ENCODE data around the gene ACLY.
"Not testable (repeated sequence)": the region's sequence is repeated elsewhere in the genome, so short reads cannot be mapped to it uniquely, and the experiment has no call there.

The ACLY gene

DNA sequence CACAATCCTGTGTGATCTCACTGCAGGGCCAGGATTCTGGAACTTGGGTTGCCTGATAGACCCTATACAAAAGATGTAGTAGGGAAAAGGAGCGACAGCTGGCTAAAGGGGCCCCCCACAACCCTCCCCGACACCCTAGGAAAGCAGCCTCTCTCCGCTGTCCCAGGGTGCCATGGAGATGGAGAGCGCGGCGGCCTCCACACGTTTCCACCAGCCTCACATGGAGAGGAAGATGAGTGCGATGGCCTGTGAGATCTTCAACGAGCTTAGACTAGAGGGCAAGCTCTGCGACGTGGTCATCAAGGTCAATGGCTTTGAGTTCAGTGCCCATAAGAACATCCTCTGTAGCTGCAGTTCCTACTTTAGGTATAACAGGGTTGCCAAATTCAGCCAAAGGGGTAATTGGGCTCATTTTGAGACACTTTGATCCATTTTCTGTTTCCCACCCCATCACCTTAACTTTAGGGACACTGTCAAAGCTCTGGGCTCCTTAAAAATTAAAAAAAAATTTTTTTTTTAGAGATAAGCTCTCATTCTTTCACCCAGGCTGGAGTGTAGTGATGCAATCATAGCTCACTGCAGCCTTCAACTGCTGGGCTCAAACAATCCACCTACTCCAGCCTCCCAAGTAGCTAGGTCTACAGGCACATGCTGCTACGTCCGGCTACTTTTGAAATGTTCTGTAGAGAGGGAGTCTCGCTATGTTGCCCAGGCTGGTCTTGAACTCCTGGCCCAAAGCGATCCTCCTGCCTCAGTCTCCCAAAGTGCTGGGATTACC is 80.8 kb downstream of the ACLY start, which contains the start of gene KLHL10:
TSS of gene KLHL10 (plus strand) at position 65 of the 778 bp plus-strand sequence. CDS start at position 173, 108 bp downstream.
- DNase-seq (ENCODE audit: extremely low read depth in 1 of 2, low read depth in 1 of 2) = no peak

DNA sequence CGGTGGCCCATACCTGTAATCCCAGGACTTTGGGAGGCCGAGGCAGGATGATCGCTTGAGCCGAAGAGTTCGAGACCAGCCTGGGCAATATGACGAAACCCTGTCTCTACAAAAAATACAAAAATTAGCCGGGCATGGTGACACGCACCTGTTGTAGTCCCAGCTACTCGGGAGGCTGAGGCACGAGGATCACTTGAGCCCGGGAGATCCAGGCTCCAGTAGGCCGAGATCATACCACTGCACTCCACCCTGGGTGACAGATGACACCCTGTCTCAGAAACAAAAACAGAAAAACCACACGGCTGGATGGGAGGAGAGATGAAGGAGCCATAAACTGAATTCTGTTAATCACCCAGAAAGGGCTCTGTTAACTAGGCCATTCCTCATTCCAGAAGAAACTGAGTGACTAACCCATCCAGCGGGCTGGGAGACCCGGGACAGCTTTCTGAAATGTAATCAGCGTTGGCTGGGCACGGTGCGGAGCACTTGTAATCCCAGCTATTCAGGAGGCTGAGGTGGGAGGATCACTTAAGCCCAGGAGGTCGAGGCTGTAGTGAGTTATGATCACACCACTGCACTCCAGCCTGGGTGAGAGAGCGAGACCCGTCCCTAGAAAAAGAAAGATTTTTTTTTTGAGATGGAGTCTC is 82.1 kb downstream of the ACLY start:
- no peak for DNase-seq (ENCODE audit: extremely low read depth in 1 of 2, low read depth in 1 of 2)

DNA sequence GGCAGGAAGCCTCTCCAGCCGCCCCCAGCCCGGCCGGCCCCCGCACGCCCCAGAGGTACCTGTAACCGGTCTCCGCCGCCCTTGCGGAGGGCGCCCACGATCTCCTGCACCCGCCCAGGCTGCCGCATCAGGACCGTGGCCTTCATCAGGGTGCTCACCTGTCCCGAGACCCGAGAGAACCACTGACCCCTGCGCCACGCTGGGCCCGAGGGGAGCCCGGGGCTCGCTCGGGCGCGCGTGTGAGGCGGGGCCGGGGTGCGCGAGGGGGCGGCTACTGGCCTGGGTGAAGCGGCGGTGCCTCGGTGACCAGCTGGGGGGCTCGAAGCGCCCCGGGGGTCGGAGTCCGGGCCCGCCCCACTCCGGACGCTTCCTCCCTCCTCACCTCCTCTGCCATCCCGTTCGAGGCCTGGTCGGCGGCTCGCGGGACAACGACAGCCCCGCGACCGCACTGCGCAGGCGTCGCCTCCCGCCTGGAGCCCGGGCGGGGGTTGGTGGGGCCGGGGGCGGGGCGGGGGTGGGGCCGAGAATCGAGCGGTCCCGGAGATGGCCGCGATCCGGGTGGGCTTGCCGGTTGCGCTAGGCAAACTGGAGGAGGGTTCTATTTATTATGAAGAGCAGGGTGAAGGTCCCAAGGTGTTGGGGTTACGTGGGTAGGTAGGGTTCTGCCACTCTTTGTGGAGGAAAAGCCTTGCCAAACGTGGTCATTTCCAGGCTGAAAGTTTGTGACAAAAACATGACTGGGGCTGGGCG is 82.8 kb downstream of the ACLY start, which contains the start of gene NT5C3B:
TSS of gene NT5C3B (minus strand) at position 433 of the 750 bp plus-strand sequence. CDS start at position 394, 39 bp downstream.
- peak in 1 of 2 donors; percentile 41 for DNase-seq (ENCODE audit: extremely low read depth in 1 of 2, low read depth in 1 of 2)

DNA sequence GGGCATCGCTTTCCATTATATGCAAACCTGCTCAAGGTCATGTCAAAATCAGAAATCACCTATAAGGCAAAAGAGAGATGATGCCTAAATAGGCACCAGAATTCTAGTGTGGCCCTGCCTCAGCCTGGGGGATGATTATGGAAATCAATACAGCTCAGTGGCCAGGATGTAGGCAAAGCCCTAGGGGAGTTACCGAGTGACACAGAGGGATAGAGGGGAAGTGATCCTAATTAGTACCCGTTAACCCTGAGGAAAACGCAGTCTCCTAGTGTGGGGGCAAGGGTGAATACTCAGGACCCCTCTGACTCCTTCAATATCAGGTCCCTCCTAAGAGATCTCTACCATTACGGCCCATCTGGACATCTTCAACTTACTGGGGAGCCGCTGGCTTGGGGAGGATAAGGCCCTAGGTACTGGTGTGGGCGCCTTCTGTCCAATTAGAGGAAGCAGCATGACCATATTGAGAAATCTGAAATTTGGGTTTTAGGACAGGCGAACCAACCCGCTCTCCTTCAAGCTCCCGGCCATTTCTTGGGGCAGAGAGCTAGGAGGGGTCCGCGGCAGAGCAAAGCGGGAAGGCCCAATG is 83.4 kb downstream of the ACLY start:
- no peak for DNase-seq (ENCODE audit: extremely low read depth in 1 of 2, low read depth in 1 of 2)

- not testable (repeated sequence) for DNase-seq (ENCODE audit: extremely low read depth in 1 of 2, low read depth in 1 of 2)
Observed at GRCh38 chr17:41829961-41830360, 88.8 kb downstream of the ACLY start.

GRCh38 chr17:41825175-41825845 is 93.4 kb downstream of the ACLY start:
- no peak for DNase-seq (ENCODE audit: extremely low read depth in 1 of 2, low read depth in 1 of 2)

DNA sequence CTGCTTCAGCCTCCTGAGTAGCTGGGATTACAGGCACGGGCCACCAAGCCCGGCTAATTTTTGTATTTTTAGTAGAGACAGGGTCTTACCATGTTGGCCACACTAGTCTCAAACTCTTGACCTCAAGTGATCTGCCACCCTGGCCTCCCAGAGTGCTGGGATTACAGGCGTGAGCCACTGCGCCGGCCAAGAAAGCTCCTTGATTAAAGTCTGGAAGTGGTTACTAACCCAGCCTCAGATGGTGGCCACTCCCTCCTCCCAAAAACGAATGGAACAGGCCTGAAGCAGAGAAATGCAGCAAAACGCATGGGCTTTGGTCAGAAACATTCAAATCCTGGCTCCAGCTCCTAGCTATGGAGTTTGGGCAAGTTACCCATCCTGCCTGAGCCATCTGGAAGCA is 94.7 kb downstream of the ACLY start:
- DNase-seq (ENCODE audit: extremely low read depth in 1 of 2, low read depth in 1 of 2) = no peak

GRCh38 chr17:41823580-41823979 is 95.2 kb downstream of the ACLY start:
- no peak for DNase-seq (ENCODE audit: extremely low read depth in 1 of 2, low read depth in 1 of 2)

DNA sequence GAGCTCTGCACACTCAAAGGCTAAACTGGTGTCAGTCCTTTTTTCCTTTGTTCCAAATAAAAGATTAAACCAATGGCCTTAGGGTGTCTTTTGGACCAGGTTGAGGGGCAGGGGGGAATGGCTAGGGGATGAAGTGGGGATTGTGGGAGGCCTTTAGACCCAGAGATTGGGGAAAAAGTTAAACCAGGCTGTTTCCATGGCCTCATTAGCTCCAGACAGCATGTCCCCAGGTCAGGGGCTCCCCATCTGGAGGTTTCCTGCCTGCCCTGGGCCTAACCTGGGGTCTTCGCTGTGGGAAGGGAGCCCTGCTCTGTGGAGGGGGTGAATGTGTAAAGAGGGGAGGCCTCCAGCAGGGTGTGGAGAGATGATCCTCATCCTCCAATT is 95.6 kb downstream of the ACLY start:
- DNase-seq (ENCODE audit: extremely low read depth in 1 of 2, low read depth in 1 of 2) = no peak

DNA sequence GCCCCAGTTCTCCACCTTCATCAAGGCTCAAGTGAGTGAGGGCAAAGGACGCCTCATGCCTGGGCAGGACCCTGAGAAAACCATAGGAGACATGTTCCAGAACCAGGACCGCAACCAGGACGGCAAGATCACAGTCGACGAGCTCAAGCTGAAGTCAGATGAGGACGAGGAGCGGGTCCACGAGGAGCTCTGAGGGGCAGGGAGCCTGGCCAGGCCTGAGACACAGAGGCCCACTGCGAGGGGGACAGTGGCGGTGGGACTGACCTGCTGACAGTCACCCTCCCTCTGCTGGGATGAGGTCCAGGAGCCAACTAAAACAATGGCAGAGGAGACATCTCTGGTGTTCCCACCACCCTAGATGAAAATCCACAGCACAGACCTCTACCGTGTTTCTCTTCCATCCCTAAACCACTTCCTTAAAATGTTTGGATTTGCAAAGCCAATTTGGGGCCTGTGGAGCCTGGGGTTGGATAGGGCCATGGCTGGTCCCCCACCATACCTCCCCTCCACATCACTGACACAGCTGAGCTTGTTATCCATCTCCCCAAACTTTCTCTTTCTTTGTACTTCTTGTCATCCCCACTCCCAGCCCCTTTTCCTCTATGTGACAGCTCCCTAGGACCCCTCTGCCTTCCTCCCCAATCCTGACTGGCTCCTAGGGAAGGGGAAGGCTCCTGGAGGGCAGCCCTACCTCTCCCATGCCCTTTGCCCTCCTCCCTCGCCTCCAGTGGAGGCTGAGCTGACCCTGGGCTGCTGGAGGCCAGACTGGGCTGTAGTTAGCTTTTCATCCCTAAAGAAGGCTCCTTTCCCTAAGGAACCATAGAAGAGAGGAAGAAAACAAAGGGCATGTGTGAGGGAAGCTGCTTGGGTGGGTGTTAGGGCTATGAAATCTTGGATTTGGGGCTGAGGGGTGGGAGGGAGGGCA is 96.3 kb downstream of the ACLY start:
- no peak for DNase-seq (ENCODE audit: extremely low read depth in 1 of 2, low read depth in 1 of 2)

GRCh38 chr17:41821776-41822175 is 97.0 kb downstream of the ACLY start:
- no peak for DNase-seq (ENCODE audit: extremely low read depth in 1 of 2, low read depth in 1 of 2)

DNA sequence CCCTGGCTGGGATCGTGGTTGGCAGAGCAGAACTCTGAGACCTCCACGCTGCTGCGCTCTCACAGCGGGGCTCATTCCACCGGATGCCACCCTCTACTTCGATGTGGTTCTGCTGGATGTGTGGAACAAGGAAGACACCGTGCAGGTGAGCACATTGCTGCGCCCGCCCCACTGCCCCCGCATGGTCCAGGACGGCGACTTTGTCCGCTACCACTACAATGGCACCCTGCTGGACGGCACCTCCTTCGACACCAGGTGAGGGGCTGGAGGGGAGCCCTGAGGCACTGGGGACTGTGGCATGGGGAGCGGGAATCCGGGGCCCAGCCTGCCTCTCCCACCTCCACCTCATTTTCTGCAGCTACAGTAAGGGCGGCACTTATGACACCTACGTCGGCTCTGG is 100.7 kb downstream of the ACLY start:
- no peak for DNase-seq (ENCODE audit: extremely low read depth in 1 of 2, low read depth in 1 of 2)

Data from stimulated activated CD8-positive, alpha-beta memory T cell treated with anti-CD3 and anti-CD28 coated beads, Interleukin-7, amount 100 ng/mL, for 48 hours (primary cell).